ENCODE data around the gene MXD1. TPM values are rescaled to one million over a fixed set of nuclear protein-coding genes. Genes with fewer than 3 reads are reported as not detected.

Gene MXD1
- total RNA-seq, 2 donors from 2014 or later, result 4.2 to 8.0 TPM

DNA sequence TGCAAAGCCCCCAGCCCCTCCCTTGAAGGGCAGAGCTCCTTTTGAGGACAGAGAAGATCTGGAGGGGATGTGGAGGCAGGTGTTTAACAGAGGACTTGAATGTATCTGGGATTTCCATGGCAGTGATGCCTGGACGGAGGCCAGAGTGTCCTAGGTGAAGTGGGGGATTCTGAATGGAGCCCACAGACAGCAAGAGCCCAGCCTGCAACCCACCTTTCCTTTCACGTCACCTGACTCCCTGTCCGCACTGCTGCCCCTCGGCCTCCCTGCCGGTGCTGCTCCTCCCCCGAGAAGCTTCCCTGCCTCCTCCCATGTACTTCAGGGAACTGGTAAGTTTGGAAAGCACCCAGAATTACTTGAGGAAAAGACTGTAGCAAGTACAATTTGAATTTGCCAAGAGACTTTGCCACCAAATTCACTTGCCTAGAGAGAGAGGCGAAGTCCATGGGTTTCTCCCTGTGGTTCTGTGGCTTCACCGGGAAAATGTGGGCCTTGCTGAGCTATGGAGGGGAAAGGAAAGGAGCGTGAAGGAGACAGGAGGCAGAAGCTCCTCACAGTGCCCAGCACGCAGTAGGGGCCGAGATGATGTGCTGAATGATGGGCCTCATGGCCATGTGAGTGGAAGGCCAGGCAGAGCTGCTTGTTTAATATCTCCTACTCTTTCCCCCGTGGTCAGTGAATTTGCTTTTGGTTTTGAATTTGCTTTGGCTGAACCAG is 60.4 kb downstream of the MXD1 start:
- no peak for DNase-seq (ENCODE audit: low spot score)
- Histone ChIP-seq H3K4me1 (replicated peaks) (no peaks in the 10 kb centered on the region), H3K27ac (no peak overlapping the region), H3K36me3 (no peaks in the 10 kb centered on the region), H3K4me3 (no peak overlapping the region), H3K9me3 (no peaks in the 10 kb centered on the region), H3K27me3 (replicated peaks; ENCODE audit: insufficient read depth) (no peaks in the 10 kb centered on the region)
- intact Hi-C loops (cut with DNase I), result no loop called here
- TF ChIP-seq POLR2AphosphoS5 (IDR thresholded peaks at IDR 0.05) (no peak), POLR2A (IDR thresholded peaks at IDR 0.05) (no peak)
- TF ChIP-seq, protein P1, sequence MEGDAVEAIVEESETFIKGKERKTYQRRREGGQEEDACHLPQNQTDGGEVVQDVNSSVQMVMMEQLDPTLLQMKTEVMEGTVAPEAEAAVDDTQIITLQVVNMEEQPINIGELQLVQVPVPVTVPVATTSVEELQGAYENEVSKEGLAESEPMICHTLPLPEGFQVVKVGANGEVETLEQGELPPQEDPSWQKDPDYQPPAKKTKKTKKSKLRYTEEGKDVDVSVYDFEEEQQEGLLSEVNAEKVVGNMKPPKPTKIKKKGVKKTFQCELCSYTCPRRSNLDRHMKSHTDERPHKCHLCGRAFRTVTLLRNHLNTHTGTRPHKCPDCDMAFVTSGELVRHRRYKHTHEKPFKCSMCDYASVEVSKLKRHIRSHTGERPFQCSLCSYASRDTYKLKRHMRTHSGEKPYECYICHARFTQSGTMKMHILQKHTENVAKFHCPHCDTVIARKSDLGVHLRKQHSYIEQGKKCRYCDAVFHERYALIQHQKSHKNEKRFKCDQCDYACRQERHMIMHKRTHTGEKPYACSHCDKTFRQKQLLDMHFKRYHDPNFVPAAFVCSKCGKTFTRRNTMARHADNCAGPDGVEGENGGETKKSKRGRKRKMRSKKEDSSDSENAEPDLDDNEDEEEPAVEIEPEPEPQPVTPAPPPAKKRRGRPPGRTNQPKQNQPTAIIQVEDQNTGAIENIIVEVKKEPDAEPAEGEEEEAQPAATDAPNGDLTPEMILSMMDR (IDR thresholded peaks at IDR 0.05), result no peak
- WGBS, result 79% methylated on average over 12 of the region's 12 CpGs

DNA sequence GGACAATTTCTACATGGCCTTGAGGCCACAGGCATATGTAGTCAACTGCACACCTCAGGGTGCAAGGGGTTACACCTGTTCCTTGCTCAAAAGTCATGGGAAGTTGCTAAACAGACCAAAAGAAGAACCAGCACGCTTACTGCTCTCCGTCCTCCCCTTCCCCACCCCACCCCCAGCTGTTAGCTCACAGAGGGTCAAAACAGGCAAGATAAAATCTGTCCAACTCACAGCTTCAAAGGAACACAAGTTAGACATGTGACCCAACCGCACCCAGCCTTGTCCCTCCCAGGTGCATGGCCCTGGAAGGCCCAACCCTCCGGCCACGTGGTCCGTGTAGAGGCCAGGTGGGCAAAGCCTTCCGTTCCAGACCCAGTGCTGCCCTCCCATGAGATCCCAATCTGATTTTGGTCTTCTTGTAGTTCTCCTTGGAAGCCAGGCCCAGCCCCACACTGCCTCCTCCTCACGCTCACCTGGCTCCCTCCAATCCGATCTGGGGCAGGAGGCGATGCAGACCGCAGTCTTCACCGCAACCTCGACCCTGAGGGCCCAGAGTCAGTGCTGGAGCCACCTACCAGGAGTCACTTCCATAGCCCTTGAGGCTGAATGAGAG is 61.0 kb downstream of the MXD1 start:
- WGBS, result 75% methylated on average over 13 of the region's 13 CpGs
- Histone ChIP-seq H3K27me3 (replicated peaks; ENCODE audit: insufficient read depth) (no peaks in the 10 kb centered on the region), H3K4me3 (no peak overlapping the region), H3K9me3 (no peaks in the 10 kb centered on the region), H3K27ac (no peak overlapping the region), H3K36me3 (no peaks in the 10 kb centered on the region), H3K4me1 (replicated peaks) (no peaks in the 10 kb centered on the region)
- TF ChIP-seq, protein P1 (IDR thresholded peaks at IDR 0.05), result no peak
- TF ChIP-seq POLR2A (IDR thresholded peaks at IDR 0.05), result no peak
- TF ChIP-seq POLR2AphosphoS5 (IDR thresholded peaks at IDR 0.05), result no peak
- DNase-seq (ENCODE audit: low spot score), result no peak
- intact Hi-C loops (cut with DNase I), result no loop called here

- Histone ChIP-seq H3K27ac (no peak overlapping the region), H3K36me3 (no peaks in the 10 kb centered on the region), H3K27me3 (replicated peaks; ENCODE audit: insufficient read depth) (no peaks in the 10 kb centered on the region), H3K9me3 (no peaks in the 10 kb centered on the region), H3K4me3 (no peak overlapping the region), H3K4me1 (replicated peaks) (no peaks in the 10 kb centered on the region)
- WGBS, result 75% methylated on average over 8 of the region's 8 CpGs
- intact Hi-C loops (cut with DNase I), result no loop called here
- no peak for DNase-seq (ENCODE audit: low spot score)
- TF ChIP-seq POLR2AphosphoS5 (IDR thresholded peaks at IDR 0.05) (no peak), POLR2A (IDR thresholded peaks at IDR 0.05) (no peak)
- TF ChIP-seq, protein P1 (IDR thresholded peaks at IDR 0.05), result no peak
These were observed 62.3 kb downstream of the MXD1 start for GRCh38 chr2:69977186-69977585.

DNA sequence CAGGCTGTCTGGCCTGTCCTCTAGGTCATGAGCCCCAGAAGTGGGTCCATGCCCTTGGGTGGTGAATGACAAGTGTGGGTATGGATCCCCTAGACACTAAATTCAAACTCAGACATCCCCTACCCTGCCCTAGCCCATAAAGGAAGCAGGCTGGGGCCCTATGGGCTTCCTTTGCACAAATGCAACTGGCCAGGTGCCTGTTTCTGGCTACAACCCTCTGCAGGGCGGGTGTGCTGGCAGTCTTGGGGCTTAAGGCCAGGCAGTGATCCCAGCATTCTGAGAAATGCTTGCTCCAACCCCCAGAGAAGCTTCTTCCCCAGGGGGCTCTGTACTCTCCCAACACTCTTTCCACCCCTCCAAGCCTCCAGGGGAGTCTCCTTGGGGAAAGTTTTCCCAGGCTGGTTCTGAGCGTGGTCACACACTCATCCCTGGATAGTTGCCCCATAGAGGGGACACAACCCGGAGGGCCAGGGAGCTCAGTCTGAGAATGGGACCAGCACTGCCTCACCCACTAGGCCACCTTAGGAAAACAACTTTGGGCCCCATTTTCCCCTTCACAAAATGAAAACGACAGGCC is 63.1 kb downstream of the MXD1 start:
- no peak for TF ChIP-seq POLR2AphosphoS5 (IDR thresholded peaks at IDR 0.05)
- TF ChIP-seq, protein P1 (IDR thresholded peaks at IDR 0.05), result no peak
- TF ChIP-seq POLR2A (IDR thresholded peaks at IDR 0.05), result no peak
- no peaks in the 10 kb centered on the region for H3K27me3 ChIP-seq (replicated peaks; ENCODE audit: insufficient read depth)
- no peaks in the 10 kb centered on the region for H3K36me3 ChIP-seq
- H3K4me3 ChIP-seq, result no peak overlapping the region
- H3K9me3 ChIP-seq, result no peaks in the 10 kb centered on the region
- H3K27ac ChIP-seq, result no peak overlapping the region
- DNase-seq (ENCODE audit: low spot score), result no peak
- H3K4me1 ChIP-seq (replicated peaks), result no peaks in the 10 kb centered on the region
- WGBS, result 75% methylated on average over 4 of the region's 4 CpGs
- intact Hi-C loops (cut with DNase I), result no loop called here

All from prostate gland (tissue), 2 donors.